GM03348 (cell line): ENCODE data around the gene TMEM273.

Experiments
- DNase-seq: peaks from one replicate; pipeline ENCODE4 v3.0.0; 2012; ENCODE audit warnings: low spot score

TMEM273 gene

GRCh38 chr10:49162761-49163310, 25.4 kb downstream of the TMEM273 start:
- DNase-seq, result no peak

DNA sequence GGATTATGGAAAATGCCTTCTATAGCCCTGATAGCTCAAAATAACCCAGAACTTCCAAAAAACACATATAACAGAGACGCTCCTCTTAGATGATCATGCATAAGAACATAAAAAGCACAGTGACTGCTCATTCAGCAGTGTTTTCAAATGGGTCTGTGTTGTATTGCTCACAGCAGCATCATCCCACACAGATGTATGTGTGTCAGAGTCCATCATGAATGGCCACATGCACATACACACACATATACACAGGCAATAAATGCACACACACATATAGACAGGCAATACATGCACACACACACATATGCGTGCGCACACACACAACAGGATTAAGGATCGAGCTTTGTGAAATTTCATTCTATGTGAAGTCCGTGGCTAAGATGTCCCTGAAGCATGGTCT, 26.1 kb downstream of the TMEM273 start:
- DNase-seq, result no peak

- DNase-seq, result peak; percentile 77
These were observed 26.7 kb downstream of the TMEM273 start for GRCh38 chr10:49161411-49161997.

DNA sequence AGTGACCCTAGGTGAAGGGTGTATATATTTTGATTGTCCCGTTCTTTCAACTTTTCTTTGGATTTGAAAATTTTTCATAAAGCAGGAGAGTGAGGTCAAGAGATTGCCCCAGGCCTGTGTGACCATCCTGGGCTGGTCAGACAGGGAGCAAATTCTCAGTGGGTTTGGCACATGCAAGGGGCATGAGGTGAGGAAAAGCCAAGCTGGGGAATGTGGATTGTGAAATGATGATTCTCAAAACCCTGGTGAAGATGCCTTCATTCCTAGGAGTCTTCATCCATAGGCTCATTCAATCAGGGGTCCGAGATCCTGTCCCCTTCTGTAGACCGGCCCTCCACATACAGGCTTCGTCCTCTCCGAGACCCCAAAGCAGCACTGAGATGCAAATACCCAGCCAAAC, 27.4 kb downstream of the TMEM273 start:
- DNase-seq, result no peak

GRCh38 chr10:49160110-49160509, 28.1 kb downstream of the TMEM273 start:
- no peak for DNase-seq

DNA sequence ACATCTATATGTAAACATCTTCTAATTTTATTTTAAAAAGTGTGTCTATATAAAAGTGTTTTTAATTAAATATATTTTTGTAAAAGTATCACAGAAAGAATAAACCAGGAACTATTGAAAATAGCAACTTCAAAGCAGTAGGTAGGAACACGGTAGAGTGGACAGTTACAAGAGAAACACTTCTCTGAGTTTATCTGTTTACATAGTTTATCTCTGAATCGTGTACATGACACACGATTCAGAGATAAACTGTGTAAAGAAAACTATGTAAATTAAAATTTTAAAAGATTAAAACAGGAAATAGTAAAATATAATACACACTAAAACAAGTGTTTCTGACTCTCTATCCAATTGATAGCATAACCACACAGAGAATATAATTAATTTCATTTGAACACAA, 29.3 kb downstream of the TMEM273 start:
- no peak for DNase-seq

DNA sequence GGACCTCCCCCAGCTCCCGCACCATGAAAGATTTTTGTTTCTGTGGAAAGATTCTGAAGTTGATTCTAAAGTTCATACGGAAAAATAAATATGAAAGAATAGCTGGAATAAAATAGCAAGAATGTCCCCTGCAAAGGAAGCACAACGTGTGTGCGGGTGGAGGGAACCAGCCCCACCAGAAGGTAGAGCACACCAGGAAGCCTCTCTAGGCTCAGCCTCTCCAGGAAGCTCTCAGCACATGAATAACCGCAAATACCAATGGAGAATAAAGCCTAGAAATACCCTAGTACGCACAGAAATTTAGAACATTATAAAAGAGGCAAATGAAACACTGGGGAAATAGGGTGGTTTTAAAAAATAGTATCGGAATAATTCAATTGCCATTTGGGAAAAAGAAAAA, 29.8 kb downstream of the TMEM273 start:
- DNase-seq, result no peak

- DNase-seq, result no peak
These were observed 31.0 kb downstream of the TMEM273 start for GRCh38 chr10:49157229-49157628.

DNA sequence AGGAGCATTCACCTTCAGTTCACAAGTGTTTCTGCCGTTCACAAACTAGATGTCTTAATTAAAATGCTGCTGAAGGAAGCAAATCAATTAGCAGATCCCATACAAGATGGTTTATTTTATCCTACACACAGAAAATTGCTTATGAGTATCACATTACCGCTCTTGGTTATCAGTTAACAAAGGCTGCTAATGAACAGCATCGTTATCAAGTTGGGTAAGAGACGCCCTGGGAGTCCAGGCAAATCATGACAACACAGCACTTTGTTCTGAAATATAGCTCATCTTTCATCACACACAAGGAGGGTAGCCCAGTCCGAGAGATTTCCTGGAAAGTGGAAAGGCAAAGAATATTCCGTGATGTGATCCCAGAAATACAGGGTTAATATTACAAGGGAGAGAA, 33.5 kb downstream of the TMEM273 start:
- no peak for DNase-seq

DNA sequence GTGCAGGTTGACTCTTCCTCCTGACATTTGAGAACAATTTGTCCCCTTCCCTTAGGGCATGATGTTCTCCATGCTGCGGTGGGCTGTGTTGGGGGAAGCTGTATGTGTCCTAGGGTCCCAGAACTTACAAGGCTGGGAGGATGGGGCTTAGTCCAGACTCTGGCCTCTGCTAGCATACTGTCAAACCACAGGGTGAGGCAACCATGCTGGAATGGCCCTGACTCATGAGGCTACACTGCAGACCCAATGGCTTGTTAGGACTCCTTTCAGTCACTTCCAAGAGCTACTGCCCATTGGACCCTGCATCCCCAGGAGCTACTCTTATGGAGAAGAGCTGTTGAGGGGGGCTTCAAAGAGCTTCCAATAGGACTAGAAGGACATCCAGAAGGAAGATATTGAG, 34.2 kb downstream of the TMEM273 start:
- peak; percentile 63 for DNase-seq

DNA sequence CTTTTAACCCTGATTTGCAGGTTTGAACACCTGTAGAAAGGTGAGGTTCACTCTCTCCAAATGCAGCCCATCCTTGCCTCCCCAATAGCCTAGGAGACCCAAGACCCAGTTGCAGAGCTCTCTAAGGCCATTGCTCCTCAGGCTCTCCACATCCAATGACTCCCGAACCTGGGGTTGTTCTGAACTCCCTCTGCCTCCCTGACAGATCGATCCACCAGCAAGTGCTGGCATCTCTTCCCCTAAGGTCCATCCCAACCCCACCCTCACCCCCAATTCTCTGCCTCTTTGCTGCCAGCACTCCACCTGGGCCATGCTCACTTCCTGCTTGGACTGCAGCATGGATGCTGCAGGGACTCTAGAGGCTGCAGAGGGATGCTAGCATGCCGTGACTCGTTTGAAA, 35.1 kb downstream of the TMEM273 start:
- no peak for DNase-seq

DNA sequence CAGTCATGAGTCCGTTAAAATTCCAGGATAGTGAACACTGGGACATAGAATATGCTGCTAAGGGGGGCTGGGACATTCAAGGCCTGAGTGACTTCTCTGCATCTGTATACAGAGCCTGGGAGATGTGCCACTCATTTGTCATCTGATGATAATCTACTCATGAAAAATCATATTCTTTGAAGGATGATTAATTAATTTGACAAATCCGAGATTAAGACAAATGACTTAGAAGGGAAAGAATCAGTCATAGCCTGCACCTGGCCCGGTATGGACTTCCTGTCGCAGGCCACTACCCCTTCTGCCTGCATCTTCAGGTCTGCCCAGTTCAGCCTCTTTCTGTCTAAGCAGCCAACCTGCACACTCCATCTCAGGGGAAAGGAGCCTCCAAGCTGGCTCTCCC, 35.5 kb downstream of the TMEM273 start:
- no peak for DNase-seq

- DNase-seq, result no peak
These were observed 36.2 kb downstream of the TMEM273 start for GRCh38 chr10:49152037-49152436.

GRCh38 chr10:49151481-49151880, 36.7 kb downstream of the TMEM273 start:
- no peak for DNase-seq

GRCh38 chr10:49151025-49151445, 37.2 kb downstream of the TMEM273 start:
- no peak for DNase-seq

GRCh38 chr10:49150426-49150825, 37.8 kb downstream of the TMEM273 start:
- DNase-seq, result no peak

DNA sequence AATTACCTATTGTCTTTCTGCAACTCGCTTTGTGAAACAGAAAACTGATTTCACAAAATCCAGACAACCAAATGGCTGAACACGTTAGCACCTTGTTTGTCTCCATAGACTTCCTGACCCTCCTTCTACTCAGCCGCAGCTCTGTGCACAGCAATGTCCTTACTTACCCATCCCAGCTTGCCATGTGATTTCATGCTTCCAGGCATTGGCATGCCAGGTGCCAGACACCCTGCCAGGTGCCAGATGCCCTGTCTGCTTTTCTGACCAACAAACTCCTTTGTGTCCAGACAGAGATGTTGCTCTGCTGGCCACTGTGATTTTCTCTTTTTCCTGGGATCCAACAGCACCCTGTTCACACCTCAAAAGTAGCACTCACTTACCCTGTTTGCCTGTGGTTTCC, 38.3 kb downstream of the TMEM273 start:
- no peak for DNase-seq

- peak; percentile 45 for DNase-seq
These were observed 44.0 kb downstream of the TMEM273 start for GRCh38 chr10:49144058-49144720.

- DNase-seq, result no peak
These were observed 44.9 kb downstream of the TMEM273 start for GRCh38 chr10:49143249-49143648.

DNA sequence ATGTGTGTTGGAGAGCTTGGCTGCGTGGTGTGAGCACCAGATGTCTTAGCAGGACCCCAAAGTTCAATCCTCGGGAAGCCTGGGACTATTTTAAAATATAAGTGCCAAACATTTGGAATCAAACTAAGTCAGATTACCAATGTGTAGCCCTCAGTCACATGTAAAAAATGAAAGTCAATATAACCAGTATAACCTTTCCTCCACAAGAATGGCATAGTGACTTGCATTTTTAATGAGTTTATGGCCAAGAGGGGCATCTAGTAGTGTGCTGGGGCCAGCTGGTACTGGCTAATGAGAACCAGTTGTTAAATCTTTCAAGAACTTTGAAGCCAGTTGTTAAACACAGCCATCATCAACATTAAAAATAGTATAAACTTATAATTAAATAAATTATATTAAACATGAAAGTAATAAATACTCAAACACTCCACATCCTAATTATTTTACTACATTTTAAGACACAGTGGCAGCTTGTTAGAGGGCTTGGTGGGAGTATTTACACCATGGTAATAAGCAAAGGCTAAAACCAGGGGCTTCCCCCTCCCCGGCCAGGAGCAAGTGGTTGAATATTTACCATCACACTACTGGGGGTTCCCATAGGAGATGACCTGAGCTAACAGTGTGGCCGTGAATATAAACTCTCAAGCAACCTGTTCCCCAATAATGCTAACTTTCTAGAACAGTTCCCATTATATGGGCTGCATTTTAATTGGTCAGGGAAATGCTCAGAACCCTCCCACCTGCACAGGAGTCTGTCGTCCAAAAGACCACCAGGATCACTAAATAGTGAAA, 46.5 kb downstream of the TMEM273 start:
- DNase-seq, result no peak

GRCh38 chr10:49140304-49141177, 47.6 kb downstream of the TMEM273 start:
- peak; percentile 61 for DNase-seq

DNA sequence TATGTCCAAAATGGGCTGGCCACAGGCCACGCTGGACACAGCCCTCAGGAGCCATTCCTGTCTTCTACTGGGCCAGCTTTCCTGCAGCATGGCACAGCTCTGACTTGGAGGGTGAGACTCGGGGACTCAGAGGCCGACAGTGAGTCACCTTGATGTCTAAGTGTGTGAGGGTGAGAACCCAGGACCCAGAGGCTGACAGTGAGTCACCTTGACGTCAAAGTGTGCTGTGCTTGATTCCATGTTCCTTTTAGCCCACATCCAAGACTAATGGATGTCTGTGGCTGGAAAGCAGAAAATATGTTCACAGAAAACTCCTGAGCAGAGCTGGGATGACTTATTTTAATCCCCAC, 48.4 kb downstream of the TMEM273 start:
- DNase-seq, result peak; percentile 73
